IgD-negative memory B cell (primary cell): ENCODE data around the gene GNB1. TPM values are rescaled to one million over a fixed set of nuclear protein-coding genes. Genes with fewer than 3 reads are reported as not detected.

Experiments used
- H3K27ac Mint-ChIP-seq, 3 donors: one replicate each; pipeline ENCODE4 v1.8.0; 2020 to 2022; ENCODE audit warnings: mild to moderate bottlenecking in 3 of 3, mixed read lengths in 3 of 3, moderate library complexity in 1 of 3
- H3K27me3 Mint-ChIP-seq: one replicate; pipeline ENCODE4 v1.8.0; 2021; ENCODE audit warnings: mixed read lengths
- H3K36me3 Mint-ChIP-seq: one replicate; pipeline ENCODE4 v1.8.0; 2020; ENCODE audit warnings: mild to moderate bottlenecking, mixed read lengths
- H3K4me1 Mint-ChIP-seq, 3 donors: one replicate each; pipeline ENCODE4 v1.8.0; 2020 to 2022; ENCODE audit warnings: mixed read lengths in 3 of 3, mild to moderate bottlenecking in 1 of 3
- H3K4me3 Mint-ChIP-seq, 4 donors: one replicate each; pipeline ENCODE4 v1.8.0; 2020 to 2022; ENCODE audit warnings: mild to moderate bottlenecking in 4 of 4, mixed read lengths in 4 of 4, moderate library complexity in 3 of 4
- H3K9me3 Mint-ChIP-seq, 3 donors: one replicate each; pipeline ENCODE4 v1.8.0; 2020 to 2021; ENCODE audit warnings: mixed read lengths in 3 of 3, mild to moderate bottlenecking in 1 of 3
- polyA plus RNA-seq: library from polyadenylated mRNA; unstranded; fragments of 300-500 nt; fragmentation: Illumina TruSeq; gene quantifications from one replicate; pipeline ENCODE4 v1.2.3, GENCODE V29; 2021

GNB1 gene
- polyA plus RNA-seq, 1 donor from 2014 or later: 40.0 TPM

GRCh38 chr1:1926886-1927660 is 36.2 kb upstream of the GNB1 start:
- Mint-ChIP-seq H3K4me1 (peaks cover 0 to 1% (median 0%) of the 10 kb centered on the region in 3 donors), H3K9me3 (no peaks in the 10 kb centered on the region), H3K36me3 (no peaks in the 10 kb centered on the region), H3K27me3 (peaks cover 2% of the 10 kb centered on the region), H3K27ac (no peak overlapping the region), H3K4me3 (no peak overlapping the region)

- Mint-ChIP-seq H3K4me1 (peaks cover 0 to 1% (median 0%) of the 10 kb centered on the region in 3 donors), H3K9me3 (no peaks in the 10 kb centered on the region), H3K36me3 (no peaks in the 10 kb centered on the region), H3K27ac (no peak overlapping the region), H3K27me3 (peaks cover 2% of the 10 kb centered on the region), H3K4me3 (no peak overlapping the region)
Measured at GRCh38 chr1:1926346-1926811, 35.5 kb upstream of the GNB1 start.

- Mint-ChIP-seq H3K4me3 (no peak overlapping the region), H3K9me3 (no peaks in the 10 kb centered on the region), H3K4me1 (peaks cover 0 to 1% (median 0%) of the 10 kb centered on the region in 3 donors), H3K27me3 (peaks cover 2% of the 10 kb centered on the region), H3K36me3 (no peaks in the 10 kb centered on the region), H3K27ac (no peak overlapping the region)
Measured at GRCh38 chr1:1925437-1926345, 34.8 kb upstream of the GNB1 start.

GRCh38 chr1:1924849-1925248 is 34.0 kb upstream of the GNB1 start:
- peaks cover 2% of the 10 kb centered on the region for H3K27me3 Mint-ChIP-seq
- H3K4me3 Mint-ChIP-seq: no peak overlapping the region
- no peak overlapping the region for H3K27ac Mint-ChIP-seq
- no peaks in the 10 kb centered on the region for H3K9me3 Mint-ChIP-seq
- H3K4me1 Mint-ChIP-seq: no peaks in the 10 kb centered on the region
- no peaks in the 10 kb centered on the region for H3K36me3 Mint-ChIP-seq

GRCh38 chr1:1924386-1924785 is 33.5 kb upstream of the GNB1 start:
- Mint-ChIP-seq H3K27ac (no peak overlapping the region), H3K9me3 (no peaks in the 10 kb centered on the region), H3K4me3 (no peak overlapping the region), H3K4me1 (no peaks in the 10 kb centered on the region), H3K27me3 (peaks cover 2% of the 10 kb centered on the region), H3K36me3 (no peaks in the 10 kb centered on the region)

GRCh38 chr1:1922956-1923833 is 32.3 kb upstream of the GNB1 start:
- no peak overlapping the region for H3K4me3 Mint-ChIP-seq
- H3K9me3 Mint-ChIP-seq: no peaks in the 10 kb centered on the region
- H3K4me1 Mint-ChIP-seq: no peaks in the 10 kb centered on the region
- no peak overlapping the region for H3K27ac Mint-ChIP-seq
- H3K36me3 Mint-ChIP-seq: no peaks in the 10 kb centered on the region
- peaks cover 2% of the 10 kb centered on the region for H3K27me3 Mint-ChIP-seq

- Mint-ChIP-seq H3K36me3 (no peaks in the 10 kb centered on the region), H3K4me1 (no peaks in the 10 kb centered on the region), H3K27ac (no peak overlapping the region), H3K9me3 (no peaks in the 10 kb centered on the region), H3K4me3 (no peak overlapping the region), H3K27me3 (peaks cover 2% of the 10 kb centered on the region)
Measured at GRCh38 chr1:1922702-1922955, 31.7 kb upstream of the GNB1 start.

GRCh38 chr1:1921901-1922701 is 31.2 kb upstream of the GNB1 start:
- Mint-ChIP-seq H3K4me1 (no peaks in the 10 kb centered on the region), H3K27me3 (peaks cover 2% of the 10 kb centered on the region), H3K4me3 (no peak overlapping the region), H3K27ac (no peak overlapping the region), H3K36me3 (no peaks in the 10 kb centered on the region), H3K9me3 (no peaks in the 10 kb centered on the region)

GRCh38 chr1:1921459-1921862 is 30.6 kb upstream of the GNB1 start:
- Mint-ChIP-seq H3K27ac (no peak overlapping the region), H3K4me3 (no peak overlapping the region), H3K4me1 (no peaks in the 10 kb centered on the region), H3K9me3 (no peaks in the 10 kb centered on the region), H3K36me3 (no peaks in the 10 kb centered on the region), H3K27me3 (peaks cover 2% of the 10 kb centered on the region)

- no peaks in the 10 kb centered on the region for H3K4me1 Mint-ChIP-seq
- H3K27me3 Mint-ChIP-seq: no peaks in the 10 kb centered on the region
- H3K27ac Mint-ChIP-seq: peak overlapping the region in 2 of 3 donors; percentile 16 to 25
- no peak overlapping the region for H3K4me3 Mint-ChIP-seq
- no peaks in the 10 kb centered on the region for H3K36me3 Mint-ChIP-seq
- no peaks in the 10 kb centered on the region for H3K9me3 Mint-ChIP-seq
Measured at GRCh38 chr1:1920608-1921458, 29.9 kb upstream of the GNB1 start.

GRCh38 chr1:1920057-1920607 is 29.2 kb upstream of the GNB1 start:
- Mint-ChIP-seq H3K4me1 (no peaks in the 10 kb centered on the region), H3K27ac (no peak overlapping the region), H3K27me3 (no peaks in the 10 kb centered on the region), H3K9me3 (no peaks in the 10 kb centered on the region), H3K36me3 (no peaks in the 10 kb centered on the region), H3K4me3 (peak overlapping the region in 2 of 4 donors; percentile 78 to 88)

- H3K27ac Mint-ChIP-seq: peak overlapping the region in 2 of 3 donors; percentile 59 to 82
- H3K36me3 Mint-ChIP-seq: no peaks in the 10 kb centered on the region
- no peaks in the 10 kb centered on the region for H3K27me3 Mint-ChIP-seq
- no peaks in the 10 kb centered on the region for H3K9me3 Mint-ChIP-seq
- H3K4me1 Mint-ChIP-seq: no peaks in the 10 kb centered on the region
- H3K4me3 Mint-ChIP-seq: peak overlapping the region; percentile 42 to 88 (median 82)
Measured at GRCh38 chr1:1919304-1920056, 28.6 kb upstream of the GNB1 start.

- Mint-ChIP-seq H3K27ac (peak within 1 kb of the TSS in 2 of 3 donors; percentile 59 to 82), H3K9me3 (no peaks in the 10 kb centered on the region), H3K27me3 (no peaks in the 10 kb centered on the region), H3K4me3 (peak within 1 kb of the TSS; percentile 65 to 88 (median 82)), H3K4me1 (no peaks in the 10 kb centered on the region), H3K36me3 (no peaks in the 10 kb centered on the region)
Measured at GRCh38 chr1:1918901-1919303, 28.0 kb upstream of the GNB1 start, which contains the start of gene TMEM52. Gene TMEM52, minus strand, starts transcription at chr1:1919279. Its CDS starts 14 bp downstream, at chr1:1919265.
